GM21737 (cell line): ENCODE data around the gene EGFL6.

Source experiments
- ATAC-seq: cut with Tn5 transposase; IDR thresholded peaks from one replicate; pipeline ENCODE4 v1.9.1; 2021; ENCODE audit warnings: mild to moderate bottlenecking, moderate library complexity; ENCODE audit not compliant: unreplicated experiment

Gene EGFL6, protein sequence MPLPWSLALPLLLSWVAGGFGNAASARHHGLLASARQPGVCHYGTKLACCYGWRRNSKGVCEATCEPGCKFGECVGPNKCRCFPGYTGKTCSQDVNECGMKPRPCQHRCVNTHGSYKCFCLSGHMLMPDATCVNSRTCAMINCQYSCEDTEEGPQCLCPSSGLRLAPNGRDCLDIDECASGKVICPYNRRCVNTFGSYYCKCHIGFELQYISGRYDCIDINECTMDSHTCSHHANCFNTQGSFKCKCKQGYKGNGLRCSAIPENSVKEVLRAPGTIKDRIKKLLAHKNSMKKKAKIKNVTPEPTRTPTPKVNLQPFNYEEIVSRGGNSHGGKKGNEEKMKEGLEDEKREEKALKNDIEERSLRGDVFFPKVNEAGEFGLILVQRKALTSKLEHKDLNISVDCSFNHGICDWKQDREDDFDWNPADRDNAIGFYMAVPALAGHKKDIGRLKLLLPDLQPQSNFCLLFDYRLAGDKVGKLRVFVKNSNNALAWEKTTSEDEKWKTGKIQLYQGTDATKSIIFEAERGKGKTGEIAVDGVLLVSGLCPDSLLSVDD

DNA sequence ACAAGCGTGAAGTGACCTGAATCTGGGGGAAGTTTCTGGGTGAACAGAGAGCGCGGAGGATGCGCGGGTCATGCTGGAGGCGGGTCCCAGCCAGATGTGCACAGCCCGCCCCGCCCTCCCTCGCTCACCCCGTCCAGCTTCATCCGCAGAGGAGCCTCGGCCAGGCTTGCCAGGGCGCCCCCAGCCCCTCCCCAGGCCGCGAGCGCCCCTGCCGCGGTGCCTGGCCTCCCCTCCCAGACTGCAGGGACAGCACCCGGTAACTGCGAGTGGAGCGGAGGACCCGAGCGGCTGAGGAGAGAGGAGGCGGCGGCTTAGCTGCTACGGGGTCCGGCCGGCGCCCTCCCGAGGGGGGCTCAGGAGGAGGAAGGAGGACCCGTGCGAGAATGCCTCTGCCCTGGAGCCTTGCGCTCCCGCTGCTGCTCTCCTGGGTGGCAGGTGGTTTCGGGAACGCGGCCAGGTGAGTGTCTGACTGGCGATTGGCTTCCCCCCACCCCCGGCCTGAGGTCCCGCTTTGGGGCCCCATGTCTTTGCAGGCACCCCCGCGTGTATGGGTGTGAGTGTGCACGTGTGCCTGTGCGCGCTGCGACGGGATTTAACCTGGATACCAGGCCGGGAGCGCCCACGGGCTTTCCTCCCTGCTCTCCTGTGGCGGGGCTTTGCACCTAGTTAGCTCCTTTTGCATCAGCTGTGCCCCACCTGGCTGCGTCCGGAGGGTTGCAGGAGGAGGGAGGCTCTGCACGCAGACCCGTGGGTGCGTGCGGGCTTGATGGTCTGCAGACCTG, at the start of gene EGFL6:
Gene EGFL6, plus strand, starts transcription at position 123 of the 782 bp plus-strand sequence. Its CDS starts 261 bp downstream, at position 384.
- no peak for ATAC-seq

DNA sequence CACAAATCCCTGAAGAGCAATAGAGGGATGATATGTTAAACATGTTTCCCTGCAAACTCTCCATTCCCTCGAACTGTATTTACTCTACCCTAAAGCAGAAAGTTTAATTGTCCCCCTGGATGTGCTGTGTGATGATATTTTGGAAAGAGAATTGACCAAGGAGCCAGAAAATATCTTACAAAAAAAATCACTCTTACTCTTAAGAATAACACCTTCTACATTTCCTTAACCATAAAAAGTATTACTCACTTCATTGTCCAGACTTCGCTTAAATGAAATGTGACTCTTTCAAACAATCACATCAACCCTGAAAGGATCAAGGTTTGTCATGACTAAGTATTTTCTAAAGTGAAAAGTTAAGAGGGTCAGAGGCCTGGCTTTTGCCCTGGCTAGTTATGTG, 49.0 kb upstream of the EGFL6 start:
- ATAC-seq = no peak

DNA sequence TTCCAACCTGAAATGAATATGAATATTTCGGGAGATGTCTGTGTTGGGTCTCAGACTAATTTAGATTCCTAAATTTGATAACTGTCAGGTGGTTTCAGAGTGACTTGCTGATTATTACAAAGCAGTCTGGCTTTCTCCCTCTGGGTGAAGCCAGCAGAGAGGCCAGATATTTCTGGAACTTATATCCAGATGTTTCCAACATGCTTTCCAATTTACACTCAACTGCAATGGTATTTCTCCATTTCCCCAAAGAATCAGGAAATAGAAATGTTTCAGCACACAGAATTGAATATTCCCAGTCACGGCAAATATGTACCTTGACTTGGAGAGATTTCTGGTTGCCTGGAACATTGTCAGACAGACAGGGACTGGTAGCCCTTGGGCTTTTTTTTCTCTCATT, 48.5 kb upstream of the EGFL6 start:
- no peak for ATAC-seq

DNA sequence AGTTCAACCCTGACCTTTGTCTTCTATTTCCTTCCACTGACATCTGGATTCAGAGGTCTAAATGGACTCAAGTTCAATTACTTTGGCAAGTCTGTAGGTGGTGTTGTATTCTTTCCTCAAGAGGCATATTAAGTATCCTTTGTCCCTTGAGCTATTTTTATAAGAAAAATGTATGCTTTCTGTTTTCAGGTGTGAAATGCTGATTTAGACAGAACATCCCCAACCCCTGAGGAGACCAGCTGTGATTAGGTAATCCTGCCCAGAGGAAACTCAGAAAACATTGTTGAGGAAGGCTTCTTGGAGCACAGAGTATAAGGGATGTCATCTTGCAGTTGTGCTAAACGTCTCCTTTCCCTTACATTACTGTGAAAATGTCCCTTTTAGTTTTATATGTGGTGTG, 46.6 kb upstream of the EGFL6 start:
- ATAC-seq = no peak

DNA sequence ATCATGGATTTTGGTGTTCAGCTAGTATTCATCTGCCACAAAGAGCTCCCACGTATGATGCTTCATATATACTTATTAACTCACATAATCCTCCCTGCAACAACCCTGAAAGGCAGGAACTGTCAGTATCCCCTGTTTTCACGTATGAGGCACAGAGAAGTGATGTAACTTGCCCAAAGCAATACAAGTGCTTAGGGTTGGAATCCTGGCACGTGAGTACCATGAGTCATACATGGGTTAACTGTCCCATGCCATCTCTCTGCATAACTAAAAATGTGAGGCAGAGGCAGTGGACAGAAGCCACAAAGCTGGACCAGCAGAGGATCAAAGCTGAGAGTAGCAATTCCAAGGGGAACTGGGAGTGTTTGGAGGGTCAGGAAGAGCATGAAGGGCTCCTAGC, 35.7 kb upstream of the EGFL6 start:
- ATAC-seq = no peak

DNA sequence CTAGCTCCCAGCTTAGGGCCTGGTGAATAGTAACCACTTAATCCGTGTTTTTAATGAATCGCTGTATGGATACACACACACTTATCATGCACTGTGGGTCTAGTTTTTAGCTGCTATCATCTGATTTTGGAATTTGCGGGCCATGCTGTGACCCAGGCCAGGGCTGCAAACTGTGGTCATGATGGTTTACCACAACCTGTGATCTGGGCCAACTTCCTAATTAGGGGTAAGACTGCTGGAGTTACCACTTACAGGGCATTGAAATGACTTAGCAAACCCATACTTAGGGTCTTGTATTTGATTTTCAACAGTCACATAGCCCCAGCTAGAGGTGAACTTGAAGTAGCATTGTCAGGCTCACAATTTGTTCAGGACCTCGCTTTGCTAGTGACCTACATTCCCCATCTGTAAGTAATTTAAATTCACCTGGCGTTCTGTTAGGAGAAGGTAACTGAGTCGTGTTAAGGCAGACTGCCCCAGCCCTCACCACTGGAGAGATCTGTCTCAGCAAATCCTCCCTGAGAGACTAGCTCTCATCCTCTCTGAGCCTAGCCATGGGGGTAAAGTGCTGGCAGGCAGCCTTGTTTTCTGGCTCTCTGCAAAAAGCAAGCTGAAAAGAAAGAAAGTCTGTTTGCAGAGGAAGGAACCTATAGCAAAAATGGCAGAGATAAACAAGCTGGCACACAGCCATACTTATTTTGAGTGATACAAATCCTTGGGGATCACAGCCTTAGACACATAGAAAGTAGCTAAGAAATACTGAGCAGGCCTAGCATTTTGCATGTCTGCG, 33.8 kb upstream of the EGFL6 start:
- ATAC-seq = no peak

DNA sequence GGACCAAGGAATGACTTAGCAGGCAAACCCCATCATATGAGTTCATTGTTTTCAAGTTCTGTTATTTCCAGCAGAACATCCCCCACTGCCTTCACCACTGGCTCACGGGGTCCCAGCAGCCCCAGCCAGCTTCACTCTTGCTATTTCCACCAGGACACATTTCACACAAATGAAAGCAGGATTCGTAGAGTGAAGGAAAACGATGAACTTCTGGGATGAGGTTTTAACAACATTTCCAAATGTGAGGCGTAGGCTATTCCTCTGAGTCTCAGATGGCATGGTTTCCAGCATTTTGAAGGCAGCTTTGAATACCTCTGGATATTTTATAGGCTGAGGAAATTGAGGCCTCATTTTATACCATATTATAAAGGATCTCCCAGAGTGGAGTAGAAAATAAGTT, 32.9 kb upstream of the EGFL6 start:
- ATAC-seq = no peak

DNA sequence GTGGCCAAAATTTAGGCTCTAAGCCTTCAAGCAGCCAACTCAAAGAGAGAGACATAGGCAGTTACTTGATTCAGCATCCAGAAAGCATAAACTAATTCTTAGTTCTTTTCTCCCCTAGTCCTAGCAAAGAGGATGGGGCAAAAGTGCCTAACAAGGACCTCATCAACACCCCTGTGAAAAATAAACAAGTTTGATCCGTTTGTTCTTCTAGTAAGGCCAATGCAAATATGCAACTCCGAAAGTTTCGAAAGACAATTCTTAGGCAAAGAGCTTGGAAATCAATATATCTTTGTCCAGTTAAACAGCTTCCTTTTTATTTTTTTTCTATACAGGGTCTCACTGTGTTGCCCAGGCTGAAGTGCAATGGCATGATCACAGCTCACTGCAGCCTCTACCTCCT, 31.0 kb upstream of the EGFL6 start:
- ATAC-seq = no peak

DNA sequence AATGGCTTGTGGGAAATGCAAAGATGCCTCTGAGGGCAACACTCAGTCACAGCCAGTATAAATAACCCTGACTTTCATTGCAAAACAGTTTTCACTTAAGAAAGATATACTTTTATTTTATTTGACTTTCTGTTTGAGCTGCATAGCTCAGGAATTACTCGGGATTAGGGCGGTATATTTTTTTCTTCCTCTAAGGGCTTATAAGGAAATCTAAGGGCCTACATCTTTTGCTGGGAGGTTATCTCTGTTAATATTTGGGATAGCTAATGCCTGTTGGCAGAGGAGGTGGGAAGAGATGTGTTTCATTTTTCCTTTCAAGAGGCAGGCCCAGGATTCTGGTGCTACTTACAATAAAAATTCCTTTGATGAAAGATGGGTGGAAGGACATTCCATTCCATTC, 28.8 kb upstream of the EGFL6 start:
- ATAC-seq = no peak

DNA sequence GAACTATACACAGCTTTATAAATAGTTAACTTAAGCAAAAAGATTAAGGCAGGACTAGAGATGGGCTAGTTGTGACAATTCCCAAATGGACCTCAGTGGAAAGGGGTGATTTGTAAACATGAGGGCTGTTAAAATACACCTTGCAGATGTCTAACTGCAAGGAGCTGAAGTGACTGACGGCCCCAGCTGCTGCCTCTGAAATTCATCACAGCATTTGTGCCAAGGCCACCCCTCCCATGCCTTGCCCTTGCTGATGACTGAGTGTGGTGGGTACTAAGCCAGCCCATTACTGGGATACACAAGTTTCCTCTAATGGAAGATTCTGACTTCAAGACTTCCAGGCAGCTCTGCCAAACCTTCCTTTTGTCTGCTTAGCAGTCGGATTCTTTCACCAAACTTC, 23.7 kb upstream of the EGFL6 start:
- ATAC-seq = no peak

DNA sequence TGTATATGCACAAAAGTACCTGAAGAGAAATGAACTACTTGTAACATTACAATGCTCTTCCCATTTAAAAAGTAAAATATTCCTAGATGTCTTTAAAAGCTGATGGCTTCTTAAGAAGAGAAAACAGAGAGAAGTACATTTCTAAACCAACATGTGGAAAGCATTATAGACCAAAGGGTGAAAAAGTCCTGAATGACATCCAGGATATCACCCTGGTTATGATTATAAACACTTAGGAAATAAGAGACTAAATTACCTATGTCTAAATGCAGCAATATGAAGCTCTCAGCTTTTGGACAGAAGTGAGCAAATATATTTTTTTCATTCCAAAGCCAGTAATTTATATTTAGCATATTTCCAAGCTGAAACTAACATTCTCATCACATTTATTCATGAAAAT, 21.7 kb upstream of the EGFL6 start:
- no peak for ATAC-seq

DNA sequence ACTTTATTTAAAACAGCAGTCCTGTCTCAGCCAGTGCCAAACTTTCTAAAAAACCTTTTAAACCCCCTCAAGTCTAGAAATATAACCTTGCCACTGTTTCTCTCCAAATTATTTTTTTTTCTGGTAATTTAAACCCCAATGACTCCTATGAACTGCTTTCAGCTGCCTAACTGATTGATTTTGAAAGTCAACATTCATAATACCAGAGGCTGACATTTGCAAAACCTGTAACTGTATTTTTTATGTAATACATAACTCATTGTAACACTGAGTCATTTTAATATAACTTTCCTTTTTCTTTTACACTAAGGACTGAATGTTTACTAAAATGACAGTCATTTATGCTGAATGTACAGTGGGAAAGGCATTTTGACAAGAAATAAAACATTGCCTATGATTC, 19.1 kb upstream of the EGFL6 start:
- no peak for ATAC-seq

DNA sequence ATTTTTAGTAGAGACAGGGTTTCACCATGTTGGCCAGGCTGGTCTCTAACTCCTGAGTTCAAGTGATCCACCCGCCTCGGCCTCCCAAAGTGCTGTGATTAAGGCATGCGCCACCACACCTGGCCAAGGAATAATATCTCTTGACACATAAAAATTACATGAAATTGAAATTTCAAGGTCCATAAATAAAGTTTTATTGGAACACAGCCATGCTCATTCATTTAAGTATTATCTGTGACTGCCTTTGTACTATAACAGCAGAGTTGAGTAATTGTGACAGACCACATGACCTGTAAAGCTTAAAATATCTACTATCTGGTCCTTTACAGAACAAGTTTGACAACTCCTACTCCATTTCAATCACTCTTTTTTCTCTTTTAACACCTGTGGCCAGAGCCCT, 17.8 kb upstream of the EGFL6 start:
- ATAC-seq = no peak

DNA sequence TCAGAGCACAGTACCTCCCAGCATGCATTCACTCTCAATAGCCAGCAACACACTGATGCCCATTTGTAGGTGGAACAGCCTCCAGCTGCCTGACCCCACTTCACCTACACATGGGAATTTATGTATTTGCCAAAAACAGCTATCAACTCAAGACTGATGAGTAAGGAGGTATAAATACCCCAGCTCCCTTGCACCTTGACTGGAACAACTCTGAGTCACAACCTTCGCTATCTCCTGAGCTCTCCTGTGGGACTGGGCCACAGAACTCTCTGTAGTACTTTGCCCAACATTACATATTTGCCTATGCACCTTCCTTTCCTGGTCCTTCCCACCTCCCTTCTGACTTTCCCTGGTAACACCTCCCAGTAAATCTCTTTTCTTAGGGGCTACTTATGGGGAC, 16.5 kb upstream of the EGFL6 start:
- no peak for ATAC-seq

DNA sequence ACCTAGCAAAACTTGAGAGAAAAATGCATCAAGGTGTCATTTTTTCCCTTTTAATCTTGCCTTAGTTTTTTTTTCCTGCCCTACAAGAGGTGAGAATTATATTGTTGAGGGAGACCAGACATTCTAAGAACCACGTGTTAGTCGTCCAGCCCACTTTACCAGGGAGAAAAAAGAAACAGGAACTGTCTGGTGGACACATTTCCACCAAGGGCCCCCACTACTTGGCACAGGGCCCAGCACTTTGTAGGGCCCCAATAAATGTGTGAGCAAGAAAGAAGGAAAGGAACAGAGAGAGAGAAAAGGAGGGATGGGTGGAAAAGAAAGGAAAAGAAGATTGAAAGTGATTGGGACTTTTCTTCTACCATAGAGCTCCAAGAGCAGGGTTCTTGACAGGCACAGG, 3.9 kb upstream of the EGFL6 start:
- ATAC-seq = no peak

DNA sequence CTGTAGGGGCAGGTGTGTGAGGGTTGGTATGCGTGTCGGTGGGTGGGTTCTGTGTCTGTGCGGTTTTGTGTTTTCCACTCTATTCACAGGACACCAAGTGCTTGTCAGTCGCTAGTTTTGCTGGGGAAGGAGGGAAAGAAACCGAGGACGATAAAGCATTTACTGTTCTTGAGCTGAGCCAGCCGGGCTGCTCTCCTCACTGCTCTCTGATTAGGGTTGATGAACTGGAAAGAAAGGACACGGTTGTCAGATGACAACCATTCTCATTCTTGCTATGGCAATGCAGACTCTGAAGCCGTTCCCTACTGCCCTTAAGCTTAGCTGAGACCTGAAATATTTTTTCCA, 832 bp downstream of the EGFL6 start:
- no peak for ATAC-seq

DNA sequence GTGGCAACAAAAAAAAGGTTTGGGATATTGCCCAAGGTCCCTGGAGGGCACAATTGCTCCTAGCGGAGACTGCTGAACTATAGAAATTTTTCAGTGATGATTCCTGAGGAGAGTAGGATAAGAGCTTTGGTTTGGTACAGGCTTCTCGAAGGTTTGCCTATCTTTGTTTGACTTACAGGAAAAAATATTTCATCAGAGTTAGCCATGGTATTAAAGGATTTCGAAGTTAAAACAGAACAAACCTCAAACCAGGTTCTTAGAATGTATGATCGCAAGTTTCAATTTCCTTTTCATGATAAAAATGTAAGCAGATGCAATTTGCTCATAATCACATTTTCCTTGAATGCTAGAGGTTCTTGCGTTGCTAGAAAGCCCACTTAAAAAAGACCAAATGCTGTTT, 1.7 kb downstream of the EGFL6 start:
- no peak for ATAC-seq

DNA sequence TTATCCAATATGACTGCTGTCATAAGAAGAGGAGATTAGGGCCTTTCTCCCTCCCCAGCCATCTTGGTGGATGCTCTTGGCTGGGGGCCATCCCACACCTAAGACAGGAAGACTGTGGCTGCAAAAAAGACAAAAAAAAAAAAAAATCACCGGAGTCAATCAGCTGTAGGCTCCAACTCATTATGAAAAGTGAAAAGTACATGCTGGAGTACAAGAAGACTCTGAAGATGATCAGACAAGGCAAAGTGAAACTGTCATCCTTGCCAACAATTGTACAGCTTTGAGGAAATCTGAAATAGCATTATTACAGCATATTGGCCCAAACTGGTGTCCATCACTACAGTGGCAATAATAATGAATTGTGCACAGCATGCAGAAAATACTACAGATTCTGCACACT, 5.2 kb downstream of the EGFL6 start:
- no peak for ATAC-seq

DNA sequence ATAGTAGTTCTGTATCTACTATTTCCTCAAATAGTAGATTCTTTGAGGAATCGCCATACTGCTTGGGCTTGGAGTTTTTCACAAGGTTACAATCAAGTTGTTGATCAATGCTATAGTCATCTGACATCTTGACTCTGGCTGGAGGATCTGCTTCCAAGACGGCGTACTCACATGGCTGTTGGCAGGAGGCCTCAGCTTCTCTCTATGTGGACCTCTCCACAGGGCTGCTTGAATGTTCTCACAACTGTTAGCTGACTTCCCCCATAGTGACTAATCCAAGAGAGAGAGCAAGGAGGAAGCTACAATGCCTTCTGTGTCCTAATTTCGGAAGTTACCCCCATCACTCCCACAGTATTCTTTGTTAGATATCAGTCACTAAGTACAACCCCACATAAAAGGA, 10.3 kb downstream of the EGFL6 start:
- no peak for ATAC-seq

DNA sequence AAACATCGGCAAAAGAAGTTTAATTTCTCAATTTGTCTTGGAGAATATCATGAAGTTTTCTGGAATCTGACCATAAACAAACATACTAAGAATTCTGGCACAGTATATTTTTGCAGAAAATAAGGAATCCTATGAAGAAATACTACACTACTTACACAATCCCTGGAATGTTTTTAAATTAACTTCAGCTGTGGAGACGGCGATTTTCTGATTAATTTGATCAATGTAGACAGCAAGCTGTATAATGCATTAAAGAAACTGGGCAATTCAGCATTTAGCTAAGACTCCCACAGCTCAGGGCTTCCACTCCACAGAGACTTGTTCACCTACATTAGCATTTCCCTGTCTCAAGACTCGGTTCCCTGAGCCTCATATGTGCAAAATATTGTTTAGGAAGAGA, 12.2 kb downstream of the EGFL6 start:
- no peak for ATAC-seq

DNA sequence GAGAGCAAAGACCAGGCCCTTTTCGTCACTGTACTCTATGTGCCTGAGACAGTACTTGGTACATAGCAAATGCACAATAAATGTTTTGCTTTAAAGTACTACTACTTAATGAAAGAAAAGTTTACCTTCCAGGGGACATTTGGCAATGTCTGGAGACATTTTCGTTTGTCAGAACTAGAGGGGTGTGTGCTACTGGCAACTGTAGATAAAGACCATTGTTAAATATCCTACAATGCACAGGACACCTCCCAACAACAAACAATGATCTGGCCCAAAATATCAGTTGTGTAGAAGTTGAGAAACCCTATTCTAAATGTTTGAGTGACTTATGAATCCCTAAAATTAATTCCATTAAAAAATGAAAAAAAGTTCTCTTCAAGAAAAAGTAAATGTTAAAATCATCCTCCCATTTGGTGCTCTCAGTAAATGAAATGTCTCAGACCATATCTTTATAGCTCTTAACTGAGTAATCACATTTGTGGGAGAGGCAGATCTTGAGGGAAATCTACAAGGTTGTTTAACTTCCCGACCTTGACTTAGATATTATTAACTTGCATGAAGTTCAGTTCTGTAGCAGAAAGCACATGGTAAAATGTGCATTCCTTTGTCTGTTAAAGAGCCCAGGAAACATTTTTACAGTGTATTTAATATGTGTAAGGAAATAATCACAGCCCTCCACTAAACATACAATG, 18.5 kb downstream of the EGFL6 start:
- no peak for ATAC-seq
